A673 (cell line): ENCODE measurements around the gene RALGAPA1. TPM values are rescaled to one million over a fixed set of nuclear protein-coding genes. Genes with fewer than 3 reads are reported as not detected.

Source experiments
- BruUV-seq: library from RNA; stranded (reverse); fragments of 400-500 nt; replicated peaks from 2 replicates; lab custom pipeline; 2021; lab: Mats Ljungman, UMichigan
- CTCF ChIA-PET: fragments of 300-600 bp; sonication (Branson Sonifier 250); formaldehyde crosslinking; loops from one replicate; lab custom pipeline; 2022; ENCODE audit warnings: antibody characterized with exemption; lab: Charles Lee
- POLR2A ChIA-PET: fragments of 300-600 bp; sonication (Branson Sonifier 250); formaldehyde crosslinking; loops from one replicate; lab custom pipeline; 2022; ENCODE audit warnings: antibody characterized with exemption; ENCODE audit not compliant: low non-redundant PET; lab: Charles Lee
- DNase-seq: peaks from one replicate; pipeline ENCODE4 v3.0.0-alpha.2; 2015; ENCODE audit warnings: low spot score
- H3K27ac ChIP-seq: fragments of 200-600 bp; sonication (generic); 2 replicates; pipeline ENCODE4 v1.5.1; 2016; ENCODE audit warnings: mixed run types, low read depth, mild to moderate bottlenecking, mixed read lengths, antibody characterized with exemption, low read length; ENCODE audit not compliant: poor library complexity, severe bottlenecking
- H3K27me3 ChIP-seq: fragments of 200-600 bp; sonication (generic); replicated peaks from 2 replicates; pipeline ENCODE4 v1.6.1; 2017; ENCODE audit warnings: mixed run types, low read depth, mild to moderate bottlenecking, mixed read lengths, antibody characterized with exemption, low read length; ENCODE audit not compliant: insufficient read depth, poor library complexity
- H3K36me3 ChIP-seq: fragments of 200-600 bp; sonication (generic); 2 replicates; pipeline ENCODE4 v1.6.1; 2016; ENCODE audit warnings: mixed run types, mild to moderate bottlenecking, mixed read lengths, antibody characterized with exemption, low read length; ENCODE audit not compliant: insufficient read depth, poor library complexity, severe bottlenecking
- H3K4me1 ChIP-seq: fragments of 200-600 bp; sonication (generic); 2 replicates; pipeline ENCODE4 v1.6.1; 2017; ENCODE audit warnings: mixed run types, mild to moderate bottlenecking, mixed read lengths, antibody characterized with exemption, low read length; ENCODE audit not compliant: insufficient read depth, poor library complexity, severe bottlenecking
- H3K4me3 ChIP-seq: fragments of 200-600 bp; sonication (generic); 2 replicates; pipeline ENCODE4 v1.5.1; 2016; ENCODE audit warnings: low read depth, mixed run types, mild to moderate bottlenecking, mixed read lengths, low read length; ENCODE audit not compliant: poor library complexity, severe bottlenecking
- H3K9me3 ChIP-seq: fragments of 200-600 bp; sonication (generic); 2 replicates; pipeline ENCODE4 v1.6.1; 2016; ENCODE audit warnings: mixed run types, low read depth, mild to moderate bottlenecking, mixed read lengths, antibody characterized with exemption, low read length; ENCODE audit not compliant: poor library complexity, severe bottlenecking
- EZH2 ChIP-seq: fragments of 200-600 bp; sonication (generic); IDR thresholded peaks from 2 replicates; pipeline ENCODE4 v1.6.1; 2017; ENCODE audit warnings: borderline replicate concordance, low read depth, mild to moderate bottlenecking, mixed read lengths, antibody characterized with exemption, low read length; ENCODE audit not compliant: poor library complexity, severe bottlenecking
- intact Hi-C: fragments of 100-400 bp; cut with micrococcal nuclease; formaldehyde crosslinking; loops from one replicate; pipeline ENCODE4 v1.10.0; 2022; ENCODE audit not compliant: unreplicated experiment
- total RNA-seq: library from RNA; stranded (reverse); gene quantifications from 2 replicates; pipeline ENCODE4 v1.2.3, GENCODE V29; 2021
- TF ChIP-seq, protein P1 (sequence below): fragments of 300-800, 200-600 bp; sonication (generic); conservative IDR thresholded peaks from 2 replicates; pipeline ENCODE4 v1.5.1; 2017; ENCODE audit warnings: low read depth, mild to moderate bottlenecking, antibody characterized with exemption, low read length, moderate library complexity, mixed read lengths

The RALGAPA1 gene
- total RNA-seq, 1 experiment from 2014 or later, result 42.4 TPM

- no TSS peak for BruUV-seq
- CTCF ChIA-PET, result no interaction called here
- intact Hi-C loops, result no loop called here
- H3K4me1 ChIP-seq, result no peaks in the 10 kb centered on the region
- H3K9me3 ChIP-seq, result no peaks in the 10 kb centered on the region
- TF ChIP-seq EZH2, result no peak
- TF ChIP-seq, protein P1, sequence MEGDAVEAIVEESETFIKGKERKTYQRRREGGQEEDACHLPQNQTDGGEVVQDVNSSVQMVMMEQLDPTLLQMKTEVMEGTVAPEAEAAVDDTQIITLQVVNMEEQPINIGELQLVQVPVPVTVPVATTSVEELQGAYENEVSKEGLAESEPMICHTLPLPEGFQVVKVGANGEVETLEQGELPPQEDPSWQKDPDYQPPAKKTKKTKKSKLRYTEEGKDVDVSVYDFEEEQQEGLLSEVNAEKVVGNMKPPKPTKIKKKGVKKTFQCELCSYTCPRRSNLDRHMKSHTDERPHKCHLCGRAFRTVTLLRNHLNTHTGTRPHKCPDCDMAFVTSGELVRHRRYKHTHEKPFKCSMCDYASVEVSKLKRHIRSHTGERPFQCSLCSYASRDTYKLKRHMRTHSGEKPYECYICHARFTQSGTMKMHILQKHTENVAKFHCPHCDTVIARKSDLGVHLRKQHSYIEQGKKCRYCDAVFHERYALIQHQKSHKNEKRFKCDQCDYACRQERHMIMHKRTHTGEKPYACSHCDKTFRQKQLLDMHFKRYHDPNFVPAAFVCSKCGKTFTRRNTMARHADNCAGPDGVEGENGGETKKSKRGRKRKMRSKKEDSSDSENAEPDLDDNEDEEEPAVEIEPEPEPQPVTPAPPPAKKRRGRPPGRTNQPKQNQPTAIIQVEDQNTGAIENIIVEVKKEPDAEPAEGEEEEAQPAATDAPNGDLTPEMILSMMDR, result no peak
- no peaks in the 10 kb centered on the region for H3K36me3 ChIP-seq
- no peak overlapping the region for H3K4me3 ChIP-seq
- no peak overlapping the region for H3K27ac ChIP-seq
- no peaks in the 10 kb centered on the region for H3K27me3 ChIP-seq
- POLR2A ChIA-PET, result no interaction called here
- no peak for DNase-seq
Measured at GRCh38 chr14:35509846-35510245, 299.2 kb downstream of the RALGAPA1 start.

- TF ChIP-seq, protein P1, result no peak
- no peak for TF ChIP-seq EZH2
- Histone ChIP-seq H3K4me3 (no peak overlapping the region), H3K36me3 (no peaks in the 10 kb centered on the region), H3K27me3 (no peaks in the 10 kb centered on the region), H3K4me1 (no peaks in the 10 kb centered on the region), H3K27ac (no peak overlapping the region), H3K9me3 (no peaks in the 10 kb centered on the region)
- ChIA-PET POLR2A (no interaction called here), CTCF (no interaction called here)
- no TSS peak for BruUV-seq
- DNase-seq, result no peak
- intact Hi-C loops, result no loop called here
Measured at GRCh38 chr14:35506927-35507326, 302.2 kb downstream of the RALGAPA1 start.

DNA sequence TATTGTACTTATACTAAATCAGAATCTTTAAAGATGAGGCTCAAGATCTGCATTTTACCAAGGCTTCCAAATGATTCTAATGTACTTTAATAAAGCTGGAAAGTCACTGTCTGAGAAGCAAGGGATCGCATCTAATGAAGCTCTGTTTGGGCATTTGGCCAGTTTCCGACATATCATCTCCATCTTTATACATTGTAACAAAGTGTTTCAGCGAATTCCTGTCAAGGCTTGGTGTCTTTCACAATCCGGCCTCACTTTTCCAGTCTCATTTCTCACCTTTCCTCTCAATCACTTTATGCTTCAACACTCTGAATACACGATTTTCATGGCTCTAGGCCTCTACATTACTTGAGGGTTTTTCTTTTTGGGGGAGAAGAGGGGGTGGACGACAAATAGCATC is 302.6 kb downstream of the RALGAPA1 start:
- CTCF ChIA-PET, result no interaction called here
- BruUV-seq, result no TSS peak
- DNase-seq, result no peak
- no peak for TF ChIP-seq EZH2
- TF ChIP-seq, protein P1, result no peak
- Histone ChIP-seq H3K4me3 (no peak overlapping the region), H3K36me3 (no peaks in the 10 kb centered on the region), H3K27ac (no peak overlapping the region), H3K4me1 (no peaks in the 10 kb centered on the region), H3K9me3 (no peaks in the 10 kb centered on the region), H3K27me3 (no peaks in the 10 kb centered on the region)
- intact Hi-C loops, result no loop called here
- POLR2A ChIA-PET, result no interaction called here
